ENCODE results near the gene RELN. TPM values are rescaled to one million over a fixed set of nuclear protein-coding genes. Genes with fewer than 3 reads are reported as not detected.
"Not testable (repeated sequence)": the region's sequence is repeated elsewhere in the genome, so short reads cannot be mapped to it uniquely, and the experiment has no call there.

RELN gene
- total RNA-seq, 1 donor from 2014 or later: 15.6 TPM

DNA sequence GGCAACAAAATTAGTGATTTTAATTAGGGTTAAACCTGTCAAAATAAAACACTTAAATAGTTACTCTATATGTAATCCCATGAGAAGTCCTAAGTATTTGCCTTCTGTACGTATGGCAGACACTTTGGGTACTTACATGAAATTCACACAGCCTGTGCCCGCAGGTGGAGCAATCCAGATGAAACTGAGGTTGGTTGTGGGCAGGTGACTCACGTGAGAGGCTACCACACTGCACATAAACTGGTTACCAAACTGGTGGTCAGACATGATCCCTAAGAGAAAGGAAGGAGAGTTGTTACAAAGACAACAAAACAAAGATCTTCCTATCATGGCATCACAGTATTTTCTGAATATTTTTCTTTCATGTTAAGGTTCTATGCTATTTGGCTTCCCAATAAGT is 156.1 kb downstream of the RELN start:
- no peak for DNase-seq

- DNase-seq: no peak
These were observed 157.0 kb downstream of the RELN start for GRCh38 chr7:103832438-103832837.

- DNase-seq: no peak
These were observed 165.2 kb downstream of the RELN start for GRCh38 chr7:103824251-103824650.

- DNase-seq: no peak
These were observed 166.4 kb downstream of the RELN start for GRCh38 chr7:103823084-103823483.

- no peak for DNase-seq
These were observed 168.4 kb downstream of the RELN start for GRCh38 chr7:103821092-103821491.

DNA sequence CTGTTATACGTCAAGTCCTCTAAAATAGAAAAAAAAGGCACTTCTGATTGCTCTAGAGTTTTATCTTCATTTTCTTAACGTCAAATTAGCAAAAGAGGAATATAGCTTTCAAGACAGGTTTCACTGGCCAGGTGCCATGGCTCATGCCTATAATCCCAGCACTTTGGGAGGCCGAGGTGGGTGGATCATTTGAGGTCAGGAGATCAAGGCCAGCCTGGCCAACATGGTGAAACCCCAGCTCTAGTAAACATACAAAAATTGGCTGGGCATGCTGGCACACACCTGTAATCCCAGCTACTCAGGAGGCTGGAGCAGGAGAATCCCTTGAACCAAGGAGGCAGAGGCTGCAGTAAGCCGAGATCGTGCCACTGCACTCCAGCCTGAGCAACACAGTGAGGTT is 173.5 kb downstream of the RELN start:
- DNase-seq: not testable (repeated sequence)

DNA sequence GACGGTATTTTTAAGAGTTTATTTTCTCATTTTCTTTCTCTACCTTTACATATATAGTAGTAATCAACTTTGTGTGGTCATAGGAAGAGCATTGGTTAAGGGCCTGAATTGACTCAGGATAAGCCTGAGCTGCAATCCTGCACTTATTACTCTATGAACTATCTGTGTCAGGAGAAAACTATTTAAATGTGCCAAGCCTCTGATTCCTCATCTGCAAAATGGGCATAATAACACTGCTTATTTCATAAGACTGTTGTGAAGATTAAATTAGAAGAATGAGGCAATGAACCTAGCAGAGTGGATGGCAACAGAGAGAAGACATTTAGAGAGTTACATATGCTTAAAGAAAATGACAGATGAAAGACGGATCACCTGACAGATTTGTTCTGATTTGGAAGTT is 175.5 kb downstream of the RELN start:
- no peak for DNase-seq

GRCh38 chr7:103811997-103812396 is 177.5 kb downstream of the RELN start:
- DNase-seq: no peak

DNA sequence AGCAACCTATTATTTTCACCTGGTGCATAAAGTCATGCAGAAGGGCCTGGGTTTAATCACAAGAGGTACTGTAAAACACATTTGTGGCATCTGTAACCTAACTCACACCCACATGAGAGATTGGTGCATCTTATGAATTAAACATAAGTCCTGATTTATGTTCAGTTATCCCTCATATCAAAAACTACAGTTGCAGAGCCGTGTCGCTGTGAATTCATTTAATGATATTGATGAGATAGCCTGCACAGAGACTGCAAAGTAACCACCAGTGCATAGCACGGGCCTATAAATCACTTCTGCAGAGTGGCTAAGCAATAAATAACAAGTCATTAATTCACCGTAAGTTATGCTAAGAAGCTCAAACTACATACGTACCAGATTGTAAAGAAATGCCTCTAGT is 178.2 kb downstream of the RELN start:
- no peak for DNase-seq

DNA sequence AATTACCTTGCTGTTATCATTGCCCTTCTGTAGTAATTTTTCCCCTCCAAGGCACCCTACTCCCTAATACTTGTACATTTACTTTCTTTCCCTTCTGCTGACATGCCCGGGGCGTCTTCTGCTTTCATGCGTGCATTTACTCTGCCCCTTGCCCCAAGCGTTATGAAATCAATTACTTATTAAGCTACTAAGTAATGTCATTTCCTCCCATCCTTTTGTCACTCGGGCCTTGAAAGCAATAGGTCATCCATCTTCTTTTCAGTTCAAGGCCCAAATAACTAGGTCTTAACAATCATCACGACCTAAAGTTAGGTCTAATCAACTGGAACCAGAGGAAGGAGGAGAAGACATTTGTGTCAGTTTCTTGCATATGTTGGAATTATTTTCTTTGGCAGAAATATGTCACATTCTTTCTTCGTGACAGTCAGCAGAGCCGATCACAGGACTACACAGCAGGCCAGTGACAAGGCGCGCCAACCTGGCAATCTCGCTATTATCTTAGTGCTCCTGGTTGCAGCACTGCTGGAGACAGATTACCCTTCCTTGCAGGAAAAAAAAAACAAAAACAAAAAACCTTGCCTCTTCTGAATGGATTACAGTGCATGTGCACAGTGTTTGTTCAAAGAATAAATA is 179.2 kb downstream of the RELN start:
- no peak for DNase-seq

DNA sequence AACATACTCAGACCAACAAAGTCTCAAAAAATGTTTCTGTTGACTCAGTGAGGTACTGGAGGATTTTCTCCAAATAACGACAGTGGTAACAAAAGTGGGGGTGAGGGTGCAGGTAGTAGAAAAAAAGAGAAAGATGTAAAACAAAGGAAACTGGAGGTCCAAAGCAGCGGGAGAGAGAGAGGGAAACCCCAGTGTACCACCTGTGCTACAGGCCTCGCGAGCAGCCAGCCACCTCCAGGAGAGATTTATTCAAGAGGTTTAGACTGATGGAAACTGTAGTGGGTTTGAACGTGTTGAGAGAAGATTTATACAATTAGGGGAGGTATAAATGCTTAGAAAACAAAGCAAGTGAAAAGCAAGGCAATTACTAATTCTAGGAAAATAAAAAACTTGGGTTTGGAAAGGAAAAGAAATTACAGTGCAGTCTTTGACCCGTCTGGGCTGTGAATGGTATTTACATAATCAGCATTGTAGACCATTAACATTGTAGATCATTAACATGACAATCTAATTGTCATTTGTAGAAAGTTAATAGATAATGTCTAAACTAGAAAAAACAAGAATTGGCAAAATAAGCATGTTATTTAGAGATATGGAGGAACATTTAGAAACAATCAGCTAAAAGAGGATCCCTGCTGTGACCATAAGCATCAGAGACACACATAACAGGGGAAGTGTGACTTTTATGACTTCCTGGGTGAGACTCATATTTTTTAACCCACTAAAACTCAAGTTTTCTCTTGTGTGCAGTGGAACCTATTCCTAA is 180.0 kb downstream of the RELN start:
- no peak for DNase-seq

DNA sequence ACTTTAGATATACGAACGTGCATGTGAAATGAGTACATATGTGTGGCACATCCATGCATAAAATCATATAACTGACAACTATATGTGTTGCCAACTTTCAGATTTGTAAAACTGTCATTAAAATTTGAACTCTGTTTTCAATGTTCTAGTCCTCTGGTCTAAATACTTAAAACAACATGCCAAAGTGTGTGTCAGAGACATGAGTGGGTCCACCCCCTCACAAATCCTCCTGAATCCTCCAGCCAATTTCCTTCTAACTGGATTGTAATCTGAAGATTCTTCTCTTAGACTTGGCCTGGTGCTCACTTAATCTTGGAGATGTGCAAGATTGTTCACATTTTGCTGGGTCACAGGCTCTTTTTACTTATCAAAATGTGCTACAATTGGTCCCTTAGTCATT is 184.1 kb downstream of the RELN start:
- no peak for DNase-seq

DNA sequence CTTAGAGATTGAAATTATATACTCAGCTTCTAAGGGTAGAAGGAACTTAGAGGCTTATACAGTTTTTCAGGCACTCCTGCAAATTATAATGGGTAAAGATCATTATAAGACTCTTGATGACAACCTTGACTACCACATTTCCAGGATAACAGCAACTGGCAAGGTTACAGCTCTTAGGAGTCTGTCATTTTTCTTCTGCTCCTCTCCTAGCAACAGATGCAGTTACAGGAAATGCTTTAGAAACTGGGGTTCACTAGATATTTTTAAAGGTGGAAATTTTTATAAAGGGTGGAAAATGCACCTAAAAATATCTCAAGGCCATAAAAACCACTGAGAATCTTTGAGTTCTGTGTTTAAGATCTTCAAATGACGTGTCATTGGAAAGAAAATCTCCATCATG is 185.8 kb downstream of the RELN start:
- DNase-seq: no peak

DNA sequence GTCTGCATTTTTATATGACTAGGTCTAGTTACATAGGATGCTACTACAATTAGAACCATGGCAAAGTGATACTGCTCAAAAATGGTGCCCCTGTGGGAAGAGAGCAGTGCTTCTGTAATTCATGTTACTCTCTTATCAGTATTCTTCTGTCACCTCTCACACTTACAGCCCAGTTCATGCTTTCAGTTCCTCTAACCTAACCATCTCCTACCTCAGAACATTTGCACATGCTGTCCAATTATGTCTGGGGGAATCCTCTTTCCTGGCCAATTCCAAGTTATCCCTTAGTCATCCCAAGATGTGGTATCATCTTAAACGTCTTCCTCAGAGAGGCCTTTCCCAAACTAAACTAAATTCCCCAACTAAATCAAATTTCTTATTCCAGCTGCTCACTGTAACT is 190.2 kb downstream of the RELN start:
- DNase-seq: no peak

DNA sequence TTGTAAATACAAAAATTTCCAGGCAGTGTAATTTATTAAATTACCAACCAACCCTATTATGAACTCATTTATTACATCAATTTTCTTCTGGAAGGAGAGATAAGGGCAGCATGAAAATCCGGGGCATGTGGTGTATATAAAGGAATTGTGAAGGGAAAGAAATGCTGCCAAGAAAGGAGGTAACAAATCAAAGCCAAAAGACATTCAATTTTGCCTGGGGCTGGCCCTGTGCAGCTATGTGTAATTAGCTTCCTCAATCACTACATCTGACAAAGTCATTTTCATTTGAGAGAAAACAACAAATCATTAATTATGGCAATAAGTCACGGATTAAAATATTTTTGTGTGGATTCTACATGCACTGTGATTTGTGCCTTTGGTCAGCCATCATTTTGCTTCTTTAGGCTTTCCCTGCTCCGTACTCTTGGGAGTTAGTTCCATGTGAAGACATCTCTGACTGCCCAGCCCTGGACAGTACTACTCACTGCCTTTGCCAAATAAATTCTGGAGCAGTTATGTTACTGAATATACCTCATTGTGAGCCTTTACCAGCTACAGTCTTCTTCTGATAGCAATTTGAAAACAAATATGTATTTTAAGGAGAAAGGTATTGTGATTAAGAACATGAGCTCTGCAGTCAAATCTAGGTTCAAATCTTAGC is 191.7 kb downstream of the RELN start:
- no peak for DNase-seq

DNA sequence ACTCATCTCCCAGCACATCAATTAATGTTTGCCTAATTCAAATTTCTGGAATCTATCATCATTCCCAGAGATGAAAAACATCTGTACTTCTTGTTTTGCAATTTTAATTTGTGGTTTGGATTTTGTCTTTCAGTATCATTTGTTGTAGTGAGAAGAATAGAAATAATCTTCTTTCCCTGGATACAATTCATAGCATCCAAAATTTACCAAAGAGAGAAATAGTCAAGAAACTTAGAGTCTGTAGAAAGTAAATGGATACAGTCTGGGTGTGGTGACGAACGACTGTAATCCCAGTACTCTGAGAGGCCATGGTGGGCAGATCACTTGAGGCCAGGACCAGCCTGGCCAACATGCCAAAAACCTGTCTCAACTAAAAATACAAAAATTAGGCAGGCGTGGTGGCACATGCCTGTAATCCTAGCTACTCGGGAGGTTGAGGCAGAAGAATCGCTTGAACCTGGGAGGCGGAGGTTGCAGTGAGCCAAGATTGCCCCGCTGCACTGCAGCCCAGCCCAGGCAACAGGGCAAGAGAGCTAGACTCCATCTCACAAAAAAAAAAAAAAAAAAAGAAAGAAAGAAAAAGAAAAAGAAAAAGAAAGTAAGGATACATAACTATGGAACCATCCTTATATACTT is 193.0 kb downstream of the RELN start:
- DNase-seq: no peak

DNA sequence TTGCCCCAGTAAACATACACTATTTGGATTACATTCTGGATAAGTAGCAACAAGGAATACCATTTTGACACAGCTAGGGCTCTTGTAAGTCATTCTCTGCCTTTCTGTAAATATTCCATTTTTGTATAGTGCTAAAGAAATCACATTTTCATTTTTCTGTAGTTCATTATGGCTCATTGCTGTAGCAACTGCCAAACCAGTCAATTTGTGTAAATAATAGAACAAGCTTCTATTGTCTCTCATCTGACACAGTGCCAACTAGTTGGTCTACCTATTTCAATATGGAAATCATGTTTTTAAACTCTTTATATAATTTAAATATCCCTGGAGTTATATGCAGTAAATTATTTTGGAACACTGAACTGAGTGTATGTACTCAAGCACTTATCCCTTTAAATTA is 193.7 kb downstream of the RELN start:
- no peak for DNase-seq

- DNase-seq: no peak
These were observed 194.4 kb downstream of the RELN start for GRCh38 chr7:103795107-103795506.

GRCh38 chr7:103794424-103794823 is 195.0 kb downstream of the RELN start:
- no peak for DNase-seq

DNA sequence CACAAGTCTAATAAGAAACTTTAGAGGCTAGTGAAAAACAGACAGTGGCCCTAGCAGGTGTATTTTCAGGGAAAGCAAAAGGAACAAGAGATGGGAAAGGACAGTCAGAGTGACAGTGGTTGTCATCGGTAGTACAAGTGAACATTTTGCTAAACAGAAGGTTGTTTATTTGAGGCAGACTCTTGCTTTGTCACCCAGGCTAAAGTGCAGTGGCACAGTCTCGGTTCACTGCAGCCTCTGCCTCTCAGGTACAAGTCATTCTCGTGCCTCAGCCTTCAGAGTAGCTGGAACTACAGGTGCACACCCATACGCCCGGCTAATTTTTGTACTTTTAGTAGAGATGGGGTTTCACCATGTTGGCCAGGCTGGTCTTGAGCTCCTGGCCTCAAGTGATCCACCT is 195.8 kb downstream of the RELN start:
- DNase-seq: no peak

DNA sequence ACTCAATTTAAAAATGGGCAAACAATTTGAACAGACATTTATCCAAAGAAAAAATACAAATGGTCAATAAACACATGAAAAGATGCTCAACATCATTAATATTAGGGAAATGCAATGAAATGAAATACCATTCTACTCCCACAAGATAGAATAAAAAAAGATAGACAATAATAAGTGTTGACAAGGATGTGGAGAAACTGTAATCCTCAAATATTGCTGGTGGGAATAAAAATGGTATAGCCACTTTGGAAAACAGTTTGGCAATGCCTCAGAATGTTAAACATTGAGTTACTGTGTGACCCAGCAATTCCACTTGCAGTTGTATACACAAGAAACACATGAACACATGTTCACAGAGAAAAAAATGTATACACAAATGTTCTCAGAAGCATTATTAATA is 197.6 kb downstream of the RELN start:
- no peak for DNase-seq

DNA sequence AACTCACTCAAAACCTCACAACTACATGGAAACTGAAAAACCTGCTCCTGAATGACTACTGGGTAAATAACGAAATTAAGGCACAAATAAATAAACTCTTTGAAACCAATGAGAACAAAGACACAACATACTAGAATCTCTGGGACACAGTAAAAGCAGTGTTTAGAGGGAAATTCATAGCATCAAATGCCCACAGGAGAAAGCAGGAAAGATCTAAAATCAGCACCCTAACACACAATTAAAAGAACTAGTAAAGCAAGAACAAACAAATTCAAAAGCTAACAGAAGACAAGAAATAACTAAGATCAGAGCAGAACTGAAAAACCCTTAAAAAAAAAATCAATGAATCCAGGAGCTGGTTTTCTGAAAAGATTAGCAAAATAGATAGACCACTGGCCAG is 202.4 kb downstream of the RELN start:
- not testable (repeated sequence) for DNase-seq

GRCh38 chr7:103784646-103785286 is 204.7 kb downstream of the RELN start:
- no peak for DNase-seq
